SK-N-SH (cell line): Measurements from ENCODE around the gene MIPOL1. TPM values are rescaled to one million over a fixed set of nuclear protein-coding genes. Genes with fewer than 3 reads are reported as not detected.
A peak's percentile ranks its signal among the peaks of the same experiment; 100 is the strongest.

Experiments used
- CTCF ChIA-PET: fragments of 300-600, 350-600 bp; formaldehyde crosslinking; extraction: SDS; loops from one replicate; lab custom pipeline; 2021; lab: Yijun Ruan, JAX
- POLR2A ChIA-PET: fragments of 350-600 bp; sonication (Branson Sonifier 250); formaldehyde crosslinking; extraction: SDS; loops from one replicate; lab custom pipeline; 2020; ENCODE audit warnings: antibody characterized with exemption, inconsistent platforms; lab: Yijun Ruan, JAX
- DNase-seq: peaks from one replicate; pipeline ENCODE4 v3.0.0; 2012
- H2AFZ ChIP-seq: fragments of 200-600 bp; sonication (generic); 2 replicates; pipeline ENCODE4 v1.8.1; 2016; ENCODE audit warnings: antibody characterized with exemption, mild to moderate bottlenecking, low read depth
- H3F3A ChIP-seq: fragments of 200-600 bp; sonication (generic); replicated peaks from 2 replicates; pipeline ENCODE3; 2016; ENCODE audit warnings: antibody characterized with exemption, mild to moderate bottlenecking; ENCODE audit not compliant: insufficient read depth
- H3K27ac ChIP-seq, 2 experiments: fragments of 200-500 bp in 1 of 2; fragments of 200-600 bp in 1 of 2; sonication (Bioruptor generic) in 1 of 2; sonication (generic), shearing (Covaris generic) in 1 of 2; 2 replicates each; pipeline versions ENCODE4 v1.5.1 to v1.6.1; 2014 to 2016; ENCODE audit warnings: low read depth in 2 of 2, inconsistent platforms in 1 of 2, low read length in 1 of 2, mild to moderate bottlenecking in 1 of 2, mixed read lengths in 1 of 2
- H3K27me3 ChIP-seq: fragments of 200-600 bp; sonication (generic), shearing (Covaris generic); 2 replicates; pipeline ENCODE4 v1.6.1; 2016; ENCODE audit warnings: mixed run types; ENCODE audit not compliant: insufficient read depth
- H3K36me3 ChIP-seq, 2 experiments: fragments of 200-500 bp in 1 of 2; fragments of 200-600 bp in 1 of 2; sonication (Bioruptor generic) in 1 of 2; sonication (generic) in 1 of 2; replicated peaks in 1 of 2; 2 replicates each; pipeline versions ENCODE3 to v1.5.1; 2014 to 2016; ENCODE audit warnings: low read length in 1 of 2, mild to moderate bottlenecking in 1 of 2; ENCODE audit not compliant: insufficient read depth in 2 of 2, control insufficient read depth in 1 of 2
- H3K4me1 ChIP-seq, 2 experiments: fragments of 200-500 bp in 1 of 2; fragments of 200-600 bp in 1 of 2; sonication (Bioruptor generic) in 1 of 2; sonication (generic), shearing (Covaris generic) in 1 of 2; 2 replicates each; pipeline versions ENCODE4 v1.5.1 to v1.6.1; 2014 to 2016; ENCODE audit warnings: low read depth in 1 of 2, low read length in 1 of 2, mixed run types in 1 of 2; ENCODE audit not compliant: insufficient read depth in 2 of 2, control insufficient read depth in 1 of 2
- H3K4me2 ChIP-seq: fragments of 200-600 bp; sonication (generic), shearing (Covaris generic); 2 replicates; pipeline ENCODE4 v1.6.1; 2017; ENCODE audit warnings: mixed run types
- H3K4me3 ChIP-seq, 2 experiments: fragments of 200-500 bp in 1 of 2; fragments of 200-600 bp in 1 of 2; sonication (Bioruptor generic) in 1 of 2; sonication (generic), shearing (Covaris generic) in 1 of 2; 2 replicates each; pipeline versions ENCODE4 v1.5.1 to v1.8.1; 2014 to 2016; ENCODE audit warnings: low read depth in 2 of 2, inconsistent platforms in 1 of 2, low read length in 1 of 2, mild to moderate bottlenecking in 1 of 2, mixed read lengths in 1 of 2, moderate library complexity in 1 of 2
- H3K79me2 ChIP-seq: fragments of 200-600 bp; sonication (generic); 2 replicates; pipeline ENCODE4 v1.8.1; 2017; ENCODE audit warnings: mild to moderate bottlenecking; ENCODE audit not compliant: insufficient read depth
- H3K9ac ChIP-seq: fragments of 200-600 bp; sonication (generic); 2 replicates; pipeline ENCODE4 v1.6.1; 2017; ENCODE audit warnings: mixed run types
- H3K9me2 ChIP-seq: fragments of 200-600 bp; sonication (generic); 2 replicates; pipeline ENCODE4 v1.6.1; 2017; ENCODE audit warnings: mixed run types
- H3K9me3 ChIP-seq: fragments of 200-600 bp; sonication (generic); 2 replicates; pipeline ENCODE4 v1.6.1; 2017; ENCODE audit warnings: mixed run types, mild to moderate bottlenecking, moderate library complexity
- H4K20me1 ChIP-seq: fragments of 200-600 bp; sonication (generic); 2 replicates; pipeline ENCODE4 v1.6.1; 2017; ENCODE audit warnings: mild to moderate bottlenecking, mixed run types; ENCODE audit not compliant: insufficient read depth
- CTCF ChIP-seq: fragments of 200-600 bp; sonication (generic); IDR thresholded peaks from 2 replicates; pipeline ENCODE4 v1.6.1; 2017; ENCODE audit warnings: antibody characterized with exemption, mild to moderate bottlenecking, moderate library complexity
- FOXJ3 ChIP-seq: sonication (generic); formaldehyde crosslinking; IDR thresholded peaks from 2 replicates; pipeline ENCODE4 v1.5.1; 2020; ENCODE audit warnings: mild to moderate bottlenecking, missing genetic modification reagents
- FOXM1 ChIP-seq: IDR thresholded peaks from 2 replicates; pipeline ENCODE4 v1.4.0; 2012; ENCODE audit warnings: low read depth, mild to moderate bottlenecking
- NRF1 ChIP-seq: IDR thresholded peaks from 2 replicates; pipeline ENCODE4 v1.6.1; 2012; ENCODE audit warnings: low read depth, mild to moderate bottlenecking, low read length
- RAD21 ChIP-seq: IDR thresholded peaks from 2 replicates; pipeline ENCODE4 v1.6.1; 2012; ENCODE audit warnings: mild to moderate bottlenecking, low read length
- RCOR1 ChIP-seq: fragments of 150-350 bp; IDR thresholded peaks from 2 replicates; pipeline ENCODE4 v1.6.1; 2017; ENCODE audit warnings: antibody characterized with exemption, low read length
- RXRA ChIP-seq: IDR thresholded peaks from 2 replicates; pipeline ENCODE4 v1.4.0; 2012; ENCODE audit warnings: low read depth, mild to moderate bottlenecking, borderline replicate concordance
- SIN3A ChIP-seq: IDR thresholded peaks from 2 replicates; pipeline ENCODE4 v1.6.1; 2012; ENCODE audit warnings: low read depth, mild to moderate bottlenecking, low read length, moderate library complexity, borderline replicate concordance
- TAF1 ChIP-seq: IDR thresholded peaks from 2 replicates; pipeline ENCODE4 v1.6.1; 2012; ENCODE audit warnings: low read depth, mild to moderate bottlenecking, low read length, moderate library complexity, borderline replicate concordance
- TEAD4 ChIP-seq: IDR thresholded peaks from 2 replicates; pipeline ENCODE4 v1.4.0; 2012; ENCODE audit warnings: mild to moderate bottlenecking, borderline replicate concordance; ENCODE audit not compliant: insufficient read depth
- YY1 ChIP-seq: IDR thresholded peaks from 2 replicates; pipeline ENCODE4 v1.4.0; 2012; ENCODE audit warnings: low read depth, mild to moderate bottlenecking
- WGBS: methylation state at CpG from one replicate; pipeline ENCODE4 v1.1.6; 2017; ENCODE audit warnings: low lambda C conversion rate; 5-methylcytosine and 5-hydroxymethylcytosine counted together
- polyA plus RNA-seq, 3 experiments: library from polyadenylated mRNA; depleted of rRNA; stranded (reverse); fragments of >200 nt; gene quantifications; 2 replicates each; pipeline ENCODE4 v1.2.3, GENCODE V29; 2012
- TF ChIP-seq, protein P1 (sequence below): IDR thresholded peaks from 2 replicates; pipeline ENCODE4 v1.4.0; 2012; ENCODE audit warnings: low read depth
- TF ChIP-seq, protein P2 (sequence below): IDR thresholded peaks from 2 replicates; pipeline ENCODE4 v1.6.1; 2012; ENCODE audit warnings: mild to moderate bottlenecking, low read depth, low read length, moderate library complexity

Gene MIPOL1
- polyA plus RNA-seq (2012; rRNA removed) = 0.23 and 0.31 TPM in 2 replicates
- 0.55 and 0.58 TPM in 2 replicates for polyA plus RNA-seq (2012; cell fraction: cytosol; rRNA removed)
- polyA plus RNA-seq (2012; cell fraction: nucleus; rRNA removed) = 0.34 and 0.77 TPM in 2 replicates

DNA sequence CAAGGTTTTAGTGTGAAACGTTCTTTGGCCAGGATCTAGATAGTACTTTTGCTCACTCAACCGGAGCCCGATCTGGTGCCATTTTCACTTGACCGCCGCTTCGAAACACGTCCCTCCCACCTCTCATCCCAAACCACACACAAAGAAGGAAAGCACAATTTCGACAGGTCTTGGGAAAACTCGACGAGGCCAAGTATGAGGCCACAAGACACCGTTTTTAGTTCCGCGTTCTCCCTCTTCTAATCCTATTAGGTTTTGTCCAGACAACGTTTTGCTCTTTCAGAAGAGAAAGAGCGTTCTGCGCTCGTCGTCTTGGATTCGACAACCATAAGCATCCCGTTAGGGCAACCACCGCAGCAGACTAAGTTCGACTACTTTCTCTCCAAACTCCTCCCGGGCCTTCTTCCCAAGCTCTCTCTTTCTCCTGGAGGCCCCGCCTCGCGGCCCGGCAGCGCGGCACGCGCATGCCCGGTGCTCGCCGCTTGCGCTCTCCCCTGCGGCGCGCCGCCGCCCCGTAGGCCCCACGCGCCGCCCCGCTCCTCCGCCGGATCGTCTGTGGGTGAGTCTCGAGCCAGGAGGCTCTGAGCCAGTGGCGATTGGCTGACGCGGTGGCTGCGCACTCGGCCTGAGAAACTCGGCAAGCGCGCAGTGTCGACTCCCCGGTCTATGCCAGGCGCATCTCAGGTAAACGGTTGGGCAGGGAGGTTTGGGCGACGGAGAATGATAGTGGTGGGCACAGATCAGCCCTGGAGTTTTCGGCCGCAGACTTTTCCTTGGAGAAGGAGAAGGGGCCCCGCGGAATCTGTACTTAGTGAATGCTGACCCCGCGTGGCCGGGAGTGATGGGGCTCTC, at the start of gene MIPOL1:
Gene MIPOL1, plus strand, starts transcription at position 517 of the 852 bp plus-strand sequence. CDS start 49,952 bp downstream, outside the sequence.
- POLR2A ChIA-PET = no interaction called here

GRCh38 chr14:37150414-37150813, 47.3 kb upstream of the MIPOL1 start:
- ChIA-PET POLR2A (no interaction called here), CTCF (interaction anchor here (0.8 to 2.8 kb wide), 7 partner anchors 9 to 94 kb away, joined by 3 to 20 read pairs (median 3); no protein-coding TSS in a partner anchor)
- TF ChIP-seq RAD21 (peak; percentile 8; the same call in 1 of the 2 replicates), CTCF (peak; percentile 65), TEAD4 (no peak)
- Histone ChIP-seq H3K9me2 (no peaks in the 10 kb centered on the region), H3K4me1 (no peaks in the 10 kb centered on the region), H4K20me1 (no peaks in the 10 kb centered on the region), H3K27me3 (no peaks in the 10 kb centered on the region), H3F3A (no peaks in the 10 kb centered on the region), H3K27ac (no peak overlapping the region), H3K9me3 (no peaks in the 10 kb centered on the region), H3K79me2 (no peaks in the 10 kb centered on the region), H2AFZ (no peak overlapping the region), H3K4me3 (peak overlapping the region in 1 of 2 experiments; percentile 29; a peak in 1 of 4 replicates), H3K9ac (no peak overlapping the region), H3K4me2 (no peak overlapping the region), H3K36me3 (no peaks in the 10 kb centered on the region)
- 0% methylated on average over 2 of the region's 3 CpGs for WGBS
- peak; percentile 5 for DNase-seq

More for the DNA sequence above, at the start of gene MIPOL1:
- DNase-seq = peak; percentile 25
- H3K27me3 ChIP-seq = no peaks in the 10 kb centered on the region
- CTCF ChIA-PET = no interaction called here
- no peaks in the 10 kb centered on the region for H3F3A ChIP-seq
- no peaks in the 10 kb centered on the region for H3K9me3 ChIP-seq
- no peaks in the 10 kb centered on the region for H3K36me3 ChIP-seq
- H4K20me1 ChIP-seq = no peaks in the 10 kb centered on the region
- peak within 1 kb of the TSS; percentile 34; the same call in 1 of the 2 replicates for H3K9ac ChIP-seq
- H3K79me2 ChIP-seq = no peaks in the 10 kb centered on the region
- H3K27ac ChIP-seq = no peak within 1 kb of the TSS
- H3K4me3 ChIP-seq = peak within 1 kb of the TSS; percentile 44 to 58; a peak in 3 of 4 replicates
- peak within 1 kb of the TSS; percentile 67 for H3K4me2 ChIP-seq
- no peaks in the 10 kb centered on the region for H3K4me1 ChIP-seq
- peak; percentile 58 for TF ChIP-seq NRF1
- TF ChIP-seq TAF1 = no peak
- TF ChIP-seq, protein P1, sequence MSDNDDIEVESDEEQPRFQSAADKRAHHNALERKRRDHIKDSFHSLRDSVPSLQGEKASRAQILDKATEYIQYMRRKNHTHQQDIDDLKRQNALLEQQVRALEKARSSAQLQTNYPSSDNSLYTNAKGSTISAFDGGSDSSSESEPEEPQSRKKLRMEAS = peak; percentile 37; the same call in 1 of the 2 replicates
- WGBS = 8% methylated on average over 30 of the region's 70 CpGs
- no peaks in the 10 kb centered on the region for H3K9me2 ChIP-seq
- H2AFZ ChIP-seq = peak within 1 kb of the TSS; percentile 83

- H3K9ac ChIP-seq = no peak overlapping the region
- no peak overlapping the region for H3K4me2 ChIP-seq
- no CpG with 5 or more reads among the region's 1 CpG for WGBS
- no peaks in the 10 kb centered on the region for H4K20me1 ChIP-seq
- no peaks in the 10 kb centered on the region for H3K9me2 ChIP-seq
- no peak for DNase-seq
- H3K79me2 ChIP-seq = no peaks in the 10 kb centered on the region
- no peak overlapping the region for H3K27ac ChIP-seq
- H3K36me3 ChIP-seq = no peaks in the 10 kb centered on the region
- H3K27me3 ChIP-seq = no peaks in the 10 kb centered on the region
- H3K9me3 ChIP-seq = no peaks in the 10 kb centered on the region
- H2AFZ ChIP-seq = no peak overlapping the region
- no peaks in the 10 kb centered on the region for H3K4me1 ChIP-seq
- POLR2A ChIA-PET = no interaction called here
- TF ChIP-seq RXRA (no peak), YY1 (no peak), RCOR1 (no peak), SIN3A (no peak), TEAD4 (no peak), FOXM1 (no peak), FOXJ3 (CRISPR knock-in tag) (no peak)
- TF ChIP-seq, protein P2, sequence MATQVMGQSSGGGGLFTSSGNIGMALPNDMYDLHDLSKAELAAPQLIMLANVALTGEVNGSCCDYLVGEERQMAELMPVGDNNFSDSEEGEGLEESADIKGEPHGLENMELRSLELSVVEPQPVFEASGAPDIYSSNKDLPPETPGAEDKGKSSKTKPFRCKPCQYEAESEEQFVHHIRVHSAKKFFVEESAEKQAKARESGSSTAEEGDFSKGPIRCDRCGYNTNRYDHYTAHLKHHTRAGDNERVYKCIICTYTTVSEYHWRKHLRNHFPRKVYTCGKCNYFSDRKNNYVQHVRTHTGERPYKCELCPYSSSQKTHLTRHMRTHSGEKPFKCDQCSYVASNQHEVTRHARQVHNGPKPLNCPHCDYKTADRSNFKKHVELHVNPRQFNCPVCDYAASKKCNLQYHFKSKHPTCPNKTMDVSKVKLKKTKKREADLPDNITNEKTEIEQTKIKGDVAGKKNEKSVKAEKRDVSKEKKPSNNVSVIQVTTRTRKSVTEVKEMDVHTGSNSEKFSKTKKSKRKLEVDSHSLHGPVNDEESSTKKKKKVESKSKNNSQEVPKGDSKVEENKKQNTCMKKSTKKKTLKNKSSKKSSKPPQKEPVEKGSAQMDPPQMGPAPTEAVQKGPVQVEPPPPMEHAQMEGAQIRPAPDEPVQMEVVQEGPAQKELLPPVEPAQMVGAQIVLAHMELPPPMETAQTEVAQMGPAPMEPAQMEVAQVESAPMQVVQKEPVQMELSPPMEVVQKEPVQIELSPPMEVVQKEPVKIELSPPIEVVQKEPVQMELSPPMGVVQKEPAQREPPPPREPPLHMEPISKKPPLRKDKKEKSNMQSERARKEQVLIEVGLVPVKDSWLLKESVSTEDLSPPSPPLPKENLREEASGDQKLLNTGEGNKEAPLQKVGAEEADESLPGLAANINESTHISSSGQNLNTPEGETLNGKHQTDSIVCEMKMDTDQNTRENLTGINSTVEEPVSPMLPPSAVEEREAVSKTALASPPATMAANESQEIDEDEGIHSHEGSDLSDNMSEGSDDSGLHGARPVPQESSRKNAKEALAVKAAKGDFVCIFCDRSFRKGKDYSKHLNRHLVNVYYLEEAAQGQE = no peak
- TF ChIP-seq, protein P1 = no peak
- CTCF ChIA-PET = no interaction called here
- no peak overlapping the region for H3K4me3 ChIP-seq
- no peaks in the 10 kb centered on the region for H3F3A ChIP-seq
Observed at GRCh38 chr14:37153005-37153404, 44.7 kb upstream of the MIPOL1 start.
